ENCODE results near the gene ATP10A.

DNA sequence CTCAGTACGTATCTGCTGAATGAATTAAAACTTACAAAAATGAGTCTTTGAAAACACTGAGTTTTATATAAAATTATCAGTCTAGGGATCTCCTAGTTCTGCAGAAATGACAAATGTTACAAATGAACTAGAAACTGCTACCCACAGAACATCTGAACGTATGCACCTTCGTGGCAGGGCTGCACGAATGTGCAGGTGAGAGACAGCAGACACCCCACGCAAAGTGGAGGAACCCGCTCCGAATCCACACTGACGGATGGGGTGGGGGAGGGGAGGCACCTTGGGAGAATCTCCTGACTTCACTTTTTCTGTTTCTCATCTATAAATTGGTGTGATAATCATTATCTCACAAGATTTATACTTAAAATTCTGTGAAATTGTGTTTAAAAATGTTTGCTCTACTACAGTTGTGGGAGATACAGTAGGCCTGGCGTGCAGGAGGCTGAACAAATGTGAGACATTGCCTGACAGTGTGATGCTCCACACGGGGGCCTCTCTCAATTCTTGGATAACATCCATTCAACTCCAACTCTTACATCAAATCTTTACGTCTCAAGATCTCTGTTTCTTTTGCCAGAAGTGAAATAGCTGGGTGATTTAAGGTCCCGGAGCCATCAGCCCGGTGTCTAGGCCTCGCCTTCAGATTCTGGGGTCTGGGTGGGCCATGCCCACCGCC is 86.9 kb downstream of the ATP10A start:
- TF ChIP-seq, protein P1, sequence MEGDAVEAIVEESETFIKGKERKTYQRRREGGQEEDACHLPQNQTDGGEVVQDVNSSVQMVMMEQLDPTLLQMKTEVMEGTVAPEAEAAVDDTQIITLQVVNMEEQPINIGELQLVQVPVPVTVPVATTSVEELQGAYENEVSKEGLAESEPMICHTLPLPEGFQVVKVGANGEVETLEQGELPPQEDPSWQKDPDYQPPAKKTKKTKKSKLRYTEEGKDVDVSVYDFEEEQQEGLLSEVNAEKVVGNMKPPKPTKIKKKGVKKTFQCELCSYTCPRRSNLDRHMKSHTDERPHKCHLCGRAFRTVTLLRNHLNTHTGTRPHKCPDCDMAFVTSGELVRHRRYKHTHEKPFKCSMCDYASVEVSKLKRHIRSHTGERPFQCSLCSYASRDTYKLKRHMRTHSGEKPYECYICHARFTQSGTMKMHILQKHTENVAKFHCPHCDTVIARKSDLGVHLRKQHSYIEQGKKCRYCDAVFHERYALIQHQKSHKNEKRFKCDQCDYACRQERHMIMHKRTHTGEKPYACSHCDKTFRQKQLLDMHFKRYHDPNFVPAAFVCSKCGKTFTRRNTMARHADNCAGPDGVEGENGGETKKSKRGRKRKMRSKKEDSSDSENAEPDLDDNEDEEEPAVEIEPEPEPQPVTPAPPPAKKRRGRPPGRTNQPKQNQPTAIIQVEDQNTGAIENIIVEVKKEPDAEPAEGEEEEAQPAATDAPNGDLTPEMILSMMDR (IDR thresholded peaks at IDR 0.05), result no peak
- no peak for TF ChIP-seq POLR2A (IDR thresholded peaks at IDR 0.05)
